ENCODE data around the gene MAMDC4.

MAMDC4 gene

GRCh38 chr9:136847826-136848392 is 4.2 kb upstream of the MAMDC4 start (continued):
- TF ChIP-seq ZNF704 (tag by site-specific recombination; IDR thresholded peaks at IDR 0.05) (no peak), OVOL3 (tag by site-specific recombination; IDR thresholded peaks at IDR 0.05) (0 out of 2 replicates have a peak, but pooled peaks have one; percentile 14), KLF16 (tag by site-specific recombination; IDR thresholded peaks at IDR 0.05) (0 out of 2 replicates have a peak, but pooled peaks have one; percentile 4), ZIC2 (tag by site-specific recombination; IDR thresholded peaks at IDR 0.05) (peak; percentile 98), ZNF768 (tag by site-specific recombination; IDR thresholded peaks at IDR 0.05) (peak; percentile 86; the same call in 1 of the 2 replicates), ZNF510 (tag by site-specific recombination; IDR thresholded peaks at IDR 0.05; ENCODE audit: insufficient replicate concordance) (no peak), BCL11B (tag by site-specific recombination; IDR thresholded peaks at IDR 0.05; ENCODE audit: low read depth) (peak; percentile 97), ZEB2 (tag by site-specific recombination; IDR thresholded peaks at IDR 0.05) (peak; percentile 82; the same call in 1 of the 2 replicates), ZNF707 (tag by site-specific recombination; IDR thresholded peaks at IDR 0.05) (no peak), ZBTB11 (tag by site-specific recombination; conservative IDR thresholded peaks at IDR 0.05; ENCODE audit: low read depth) (0 out of 2 replicates have a peak, but pooled peaks have one; percentile 19), ZNF561 (tag by site-specific recombination; IDR thresholded peaks at IDR 0.05; ENCODE audit: borderline replicate concordance) (peak; percentile 61), ZBTB20 (tag by site-specific recombination; IDR thresholded peaks at IDR 0.05) (peak; percentile 62; the same call in 1 of the 2 replicates), ZNF2 (tag by site-specific recombination; IDR thresholded peaks at IDR 0.05) (0 out of 2 replicates have a peak, but pooled peaks have one; percentile 72), ZXDB (tag by site-specific recombination; IDR thresholded peaks at IDR 0.05) (peak; percentile 39; the same call in 1 of the 2 replicates), ZNF654 (tag by site-specific recombination; IDR thresholded peaks at IDR 0.05; ENCODE audit: low read depth) (no peak), ZNF501 (tag by site-specific recombination; IDR thresholded peaks at IDR 0.05) (peak; percentile 83), ZBTB26 (tag by site-specific recombination; optimal IDR thresholded peaks at IDR 0.05) (peak; percentile 94), ZFP37 (tag by site-specific recombination; IDR thresholded peaks at IDR 0.05) (peak; percentile 84), KLF10 (tag by site-specific recombination; IDR thresholded peaks at IDR 0.05) (0 out of 2 replicates have a peak, but pooled peaks have one; percentile 17), BCL11A (tag by site-specific recombination; IDR thresholded peaks at IDR 0.05; ENCODE audit: low read depth) (peak; percentile 93), ZNF473 (tag by site-specific recombination; IDR thresholded peaks at IDR 0.05) (no peak), SP2 (tag by site-specific recombination; IDR thresholded peaks at IDR 0.05) (peak; percentile 88), ZNF398 (tag by site-specific recombination; IDR thresholded peaks at IDR 0.05) (0 out of 2 replicates have a peak, but pooled peaks have one; percentile 7), ZNF146 (tag by site-specific recombination; IDR thresholded peaks at IDR 0.05) (no peak), SP7 (tag by site-specific recombination; IDR thresholded peaks at IDR 0.05) (0 out of 2 replicates have a peak, but pooled peaks have one; percentile 48), ZNF10 (tag by site-specific recombination; IDR thresholded peaks at IDR 0.05) (peak; percentile 48; the same call in 1 of the 2 replicates), KLF17 (tag by site-specific recombination; IDR thresholded peaks at IDR 0.05) (no peak; the same call in 1 of the 2 replicates), ZNF26 (tag by site-specific recombination; IDR thresholded peaks at IDR 0.05) (no peak), ZSCAN4 (tag by site-specific recombination; IDR thresholded peaks at IDR 0.05) (no peak)
